ENCODE measurements around the gene POC1A. TPM values are rescaled to one million over a fixed set of nuclear protein-coding genes. Genes with fewer than 3 reads are reported as not detected.

The POC1A gene
- total and polyA plus RNA-seq, 2 experiments from 2014 or later, result 19.1 to 26.7 TPM

- TF ChIP-seq ETS1 (IDR thresholded peaks at IDR 0.05), result no peak
- no peak for TF ChIP-seq EZH2 (IDR thresholded peaks at IDR 0.05; ENCODE audit: low read depth, unreplicated experiment)
These were observed 55.2 kb downstream of the POC1A start (continued) for GRCh38 chr3:52099001-52099401.

GRCh38 chr3:52097851-52098507, 56.2 kb downstream of the POC1A start:
- Mint-ChIP-seq H3K27ac (no peak overlapping the region), H3K27me3 (ENCODE audit: insufficient read depth, low read depth, poor library complexity) (peaks cover 2% of the 10 kb centered on the region), H3K9me3 (no peaks in the 10 kb centered on the region; the same call in 2 of the 3 replicates), H3K4me1 (no peaks in the 10 kb centered on the region), H3K36me3 (ENCODE audit: low read depth) (peaks cover 41% of the 10 kb centered on the region), H3K4me3 (no peak overlapping the region)
- Histone ChIP-seq H3K27me3 (ENCODE audit: insufficient read depth) (no peaks in the 10 kb centered on the region), H2AFZ (no peak overlapping the region), H3K9me2 (ENCODE audit: insufficient read depth) (no peaks in the 10 kb centered on the region), H3K27ac (ENCODE audit: low read depth) (no peak overlapping the region), H3K36me3 (ENCODE audit: insufficient read depth) (peaks cover 17% of the 10 kb centered on the region; the same call in 1 of the 2 replicates), H3F3A (replicated peaks; ENCODE audit: low read depth) (no peaks in the 10 kb centered on the region), H3K79me2 (replicated peaks; ENCODE audit: insufficient read depth) (no peaks in the 10 kb centered on the region), H3K4me2 (no peak overlapping the region), H3K4me3 (no peak overlapping the region), H4K20me1 (replicated peaks; ENCODE audit: insufficient read depth) (no peaks in the 10 kb centered on the region), H3K4me1 (ENCODE audit: insufficient read depth) (no peaks in the 10 kb centered on the region)
- ATAC-seq (no peak), DNase-seq (ENCODE audit: low spot score) (no peak)
- TF ChIP-seq ZNF114 (CRISPR knock-in tag; IDR thresholded peaks at IDR 0.05) (no peak), ZNF331 (CRISPR knock-in tag; IDR thresholded peaks at IDR 0.05; ENCODE audit: low read depth) (no peak), EZH2 (IDR thresholded peaks at IDR 0.05; ENCODE audit: low read depth, unreplicated experiment) (no peak), EZH2phosphoT487 (IDR thresholded peaks at IDR 0.05; ENCODE audit: unreplicated experiment) (no peak), ZNF462 (CRISPR knock-in tag; IDR thresholded peaks at IDR 0.05) (no peak), ETS1 (IDR thresholded peaks at IDR 0.05) (no peak), CTCF (conservative IDR thresholded peaks at IDR 0.05; ENCODE audit: low read depth in 2 of 2) (no peak), CREB1 (CRISPR knock-in tag; IDR thresholded peaks at IDR 0.05; ENCODE audit: low read depth) (no peak), STAT1 (IDR thresholded peaks at IDR 0.05; ENCODE audit: unreplicated experiment) (no peak)
- TF ChIP-seq, protein P1, sequence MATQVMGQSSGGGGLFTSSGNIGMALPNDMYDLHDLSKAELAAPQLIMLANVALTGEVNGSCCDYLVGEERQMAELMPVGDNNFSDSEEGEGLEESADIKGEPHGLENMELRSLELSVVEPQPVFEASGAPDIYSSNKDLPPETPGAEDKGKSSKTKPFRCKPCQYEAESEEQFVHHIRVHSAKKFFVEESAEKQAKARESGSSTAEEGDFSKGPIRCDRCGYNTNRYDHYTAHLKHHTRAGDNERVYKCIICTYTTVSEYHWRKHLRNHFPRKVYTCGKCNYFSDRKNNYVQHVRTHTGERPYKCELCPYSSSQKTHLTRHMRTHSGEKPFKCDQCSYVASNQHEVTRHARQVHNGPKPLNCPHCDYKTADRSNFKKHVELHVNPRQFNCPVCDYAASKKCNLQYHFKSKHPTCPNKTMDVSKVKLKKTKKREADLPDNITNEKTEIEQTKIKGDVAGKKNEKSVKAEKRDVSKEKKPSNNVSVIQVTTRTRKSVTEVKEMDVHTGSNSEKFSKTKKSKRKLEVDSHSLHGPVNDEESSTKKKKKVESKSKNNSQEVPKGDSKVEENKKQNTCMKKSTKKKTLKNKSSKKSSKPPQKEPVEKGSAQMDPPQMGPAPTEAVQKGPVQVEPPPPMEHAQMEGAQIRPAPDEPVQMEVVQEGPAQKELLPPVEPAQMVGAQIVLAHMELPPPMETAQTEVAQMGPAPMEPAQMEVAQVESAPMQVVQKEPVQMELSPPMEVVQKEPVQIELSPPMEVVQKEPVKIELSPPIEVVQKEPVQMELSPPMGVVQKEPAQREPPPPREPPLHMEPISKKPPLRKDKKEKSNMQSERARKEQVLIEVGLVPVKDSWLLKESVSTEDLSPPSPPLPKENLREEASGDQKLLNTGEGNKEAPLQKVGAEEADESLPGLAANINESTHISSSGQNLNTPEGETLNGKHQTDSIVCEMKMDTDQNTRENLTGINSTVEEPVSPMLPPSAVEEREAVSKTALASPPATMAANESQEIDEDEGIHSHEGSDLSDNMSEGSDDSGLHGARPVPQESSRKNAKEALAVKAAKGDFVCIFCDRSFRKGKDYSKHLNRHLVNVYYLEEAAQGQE (IDR thresholded peaks at IDR 0.05; ENCODE audit: unreplicated experiment), result no peak

Measured in GM23338 (cell line).